NCI-H2227 (cell line): ENCODE results near the gene BAIAP2L1.

Source experiments
- DNase-seq: peaks from one replicate; lab custom pipeline; 2025; ENCODE audit not compliant: unreplicated experiment; lab: John Stamatoyannopoulos, UW

Gene BAIAP2L1

DNA sequence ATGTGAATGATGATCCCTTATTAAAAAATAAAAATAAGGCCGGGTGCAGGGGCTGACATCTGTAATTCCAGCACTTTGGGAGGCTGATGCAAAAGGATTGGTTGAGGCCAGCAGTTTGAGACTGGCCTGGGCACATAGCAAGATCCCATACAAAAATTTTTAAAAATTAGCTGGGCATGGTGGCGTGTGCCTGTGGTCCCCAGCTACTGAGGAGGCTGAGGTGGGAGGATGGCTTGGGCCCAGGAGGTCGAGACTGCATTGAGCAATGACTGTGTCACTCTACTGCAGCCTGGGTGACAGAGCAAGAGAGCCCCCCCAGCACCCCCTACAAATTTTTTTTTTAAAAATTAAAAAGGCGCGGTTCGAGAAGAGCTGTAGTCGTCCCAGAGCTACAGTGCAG lies 120.6 kb downstream of the BAIAP2L1 start:
- no peak for DNase-seq

DNA sequence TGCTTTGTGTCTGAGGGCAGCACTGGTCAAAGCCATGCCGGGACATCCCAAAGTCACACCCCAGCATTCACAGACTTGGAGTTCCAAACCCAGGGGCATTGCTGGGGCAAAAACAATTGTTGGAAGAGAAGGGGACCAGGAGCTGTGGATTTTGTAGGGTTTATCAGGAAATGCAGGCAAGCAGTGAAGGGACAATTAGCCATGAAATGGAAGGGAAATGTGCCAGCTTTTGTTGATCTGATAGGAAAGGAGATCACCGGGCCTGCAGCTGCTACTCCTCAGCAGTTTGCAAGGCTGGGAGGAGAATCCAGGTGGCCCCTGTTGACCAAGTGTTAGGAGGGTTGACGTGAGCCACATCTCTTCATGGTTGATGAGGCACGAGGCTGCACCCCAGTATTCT lies 122.0 kb downstream of the BAIAP2L1 start:
- no peak for DNase-seq

GRCh38 chr7:98278408-98278807 lies 122.5 kb downstream of the BAIAP2L1 start:
- DNase-seq = no peak

- no peak for DNase-seq
Measured at GRCh38 chr7:98276241-98276761, 124.6 kb downstream of the BAIAP2L1 start.

- no peak for DNase-seq
Measured at GRCh38 chr7:98267303-98267702, 133.6 kb downstream of the BAIAP2L1 start.

GRCh38 chr7:98266840-98267239 lies 134.1 kb downstream of the BAIAP2L1 start:
- DNase-seq = no peak

GRCh38 chr7:98265841-98266271 lies 135.0 kb downstream of the BAIAP2L1 start:
- DNase-seq = no peak

GRCh38 chr7:98257701-98258100 lies 143.2 kb downstream of the BAIAP2L1 start:
- no peak for DNase-seq

GRCh38 chr7:98256431-98256830 lies 144.5 kb downstream of the BAIAP2L1 start:
- DNase-seq = no peak

- no peak for DNase-seq
Measured at GRCh38 chr7:98254951-98255610, 145.8 kb downstream of the BAIAP2L1 start.

DNA sequence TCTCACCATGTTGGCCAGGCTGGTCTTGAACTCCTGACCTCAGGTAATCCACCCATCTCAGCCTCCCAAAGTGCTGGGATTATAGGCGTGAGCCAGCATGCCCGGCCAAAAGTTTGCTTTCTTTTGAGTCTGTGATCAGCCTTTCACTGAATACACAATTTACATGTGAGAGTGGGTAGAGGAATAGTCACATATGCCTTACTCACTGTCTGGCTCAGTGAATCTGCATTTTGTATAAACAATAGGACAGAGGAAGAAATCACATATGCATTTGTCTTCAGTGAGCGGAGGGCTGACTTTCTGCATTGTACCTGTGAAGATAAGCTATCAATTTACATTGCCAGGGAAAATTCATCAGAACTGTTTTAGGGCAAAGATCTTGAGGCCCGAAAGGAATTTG lies 146.4 kb downstream of the BAIAP2L1 start:
- no peak for DNase-seq

DNA sequence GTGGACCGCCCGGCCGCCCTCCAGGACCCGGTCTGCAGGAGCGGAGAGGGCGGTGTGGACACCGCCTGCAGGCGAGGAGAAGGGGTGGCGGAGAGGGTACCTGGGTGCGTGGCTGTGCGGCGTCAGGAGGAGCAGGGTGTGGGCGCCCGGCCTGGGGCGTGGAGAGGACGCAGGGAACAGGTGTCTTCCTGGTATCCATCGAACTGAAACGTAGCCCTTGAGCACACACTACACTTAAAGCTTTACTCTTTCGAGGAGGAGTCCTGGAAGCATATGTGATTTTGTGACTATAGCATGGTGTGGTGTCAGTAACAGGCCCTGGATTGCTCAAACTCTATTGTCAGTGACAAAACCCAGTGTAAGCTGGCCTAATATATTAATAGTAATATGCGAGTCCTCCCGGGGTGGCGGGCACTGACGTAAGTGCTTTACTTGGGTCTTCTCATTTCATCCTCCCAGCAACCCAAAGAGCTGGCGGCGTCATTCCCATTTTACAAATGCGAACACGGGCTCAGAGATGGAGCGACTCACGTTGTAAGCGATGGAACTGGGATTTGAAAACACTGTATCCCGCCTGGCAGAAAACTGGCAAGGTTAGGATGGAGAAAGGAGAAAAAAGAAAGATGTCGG lies 148.3 kb downstream of the BAIAP2L1 start:
- peak; percentile 41 for DNase-seq

- DNase-seq = peak; percentile 95
Measured at GRCh38 chr7:98251601-98252424, 149.1 kb downstream of the BAIAP2L1 start, which contains the start of gene TECPR1. TSS of gene TECPR1 (minus strand) at chr7:98252232. CDS start at chr7:98246146, 6,086 bp downstream.

GRCh38 chr7:98251231-98251600 lies 149.7 kb downstream of the BAIAP2L1 start:
- no peak for DNase-seq

DNA sequence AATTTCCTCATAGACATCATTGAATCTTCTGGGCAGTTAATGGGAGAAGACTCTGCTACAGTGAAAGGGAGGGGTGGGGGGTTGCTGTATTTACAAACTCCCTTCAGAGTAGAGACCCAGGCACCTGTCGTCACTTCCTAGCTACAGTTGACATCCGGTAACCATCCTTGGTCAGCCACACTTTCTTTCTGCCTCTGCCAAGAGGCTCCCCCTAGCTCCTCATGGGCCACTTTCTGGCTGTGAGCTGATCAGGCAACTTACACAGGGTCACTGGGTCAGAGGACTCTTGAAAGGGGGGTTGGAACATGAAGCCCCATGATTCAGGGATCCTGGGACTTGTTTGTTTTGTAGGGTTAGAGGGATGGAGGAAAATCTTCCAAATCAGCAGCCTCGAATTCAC lies 150.1 kb downstream of the BAIAP2L1 start:
- DNase-seq = no peak

- DNase-seq = no peak
Measured at GRCh38 chr7:98249106-98249505, 151.8 kb downstream of the BAIAP2L1 start.

DNA sequence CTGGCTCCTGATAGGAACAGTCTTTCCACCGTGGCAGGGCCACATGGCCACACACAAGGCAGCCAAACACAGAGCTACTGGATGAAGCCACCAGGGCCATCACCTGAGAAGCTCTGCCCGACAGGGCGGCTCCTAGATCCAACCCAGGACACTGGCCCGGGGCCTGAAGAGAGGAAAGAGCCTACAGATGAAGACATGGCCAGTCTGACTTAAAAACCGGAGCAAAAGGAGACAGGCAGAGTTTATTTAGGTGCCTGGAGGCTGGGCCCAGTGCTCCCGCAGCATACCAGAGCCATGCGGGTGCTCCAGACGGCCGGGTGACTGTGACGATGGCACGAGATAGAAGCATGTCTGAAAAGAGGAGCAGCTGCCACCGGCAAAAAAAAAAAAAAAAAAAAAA lies 152.7 kb downstream of the BAIAP2L1 start:
- DNase-seq = no peak

DNA sequence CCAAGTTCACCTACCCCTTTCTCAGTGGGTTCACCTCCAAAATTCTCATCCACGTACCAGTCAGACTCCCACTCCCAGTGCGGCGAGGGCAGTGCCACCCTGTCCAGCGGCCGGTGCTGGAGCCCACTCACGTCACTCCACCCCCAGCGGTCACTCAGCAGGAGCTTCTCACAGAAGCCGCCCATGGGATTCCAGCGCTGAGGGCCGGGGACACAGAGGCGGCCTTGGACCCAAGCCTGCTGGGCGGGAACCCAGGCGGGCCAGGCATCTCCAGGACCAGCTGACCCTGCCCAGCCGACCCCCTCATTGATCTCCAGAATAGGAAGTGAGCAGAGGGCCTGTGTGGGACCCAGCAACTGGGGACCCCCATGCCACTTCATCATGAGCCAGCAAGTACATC lies 156.0 kb downstream of the BAIAP2L1 start:
- DNase-seq = no peak

DNA sequence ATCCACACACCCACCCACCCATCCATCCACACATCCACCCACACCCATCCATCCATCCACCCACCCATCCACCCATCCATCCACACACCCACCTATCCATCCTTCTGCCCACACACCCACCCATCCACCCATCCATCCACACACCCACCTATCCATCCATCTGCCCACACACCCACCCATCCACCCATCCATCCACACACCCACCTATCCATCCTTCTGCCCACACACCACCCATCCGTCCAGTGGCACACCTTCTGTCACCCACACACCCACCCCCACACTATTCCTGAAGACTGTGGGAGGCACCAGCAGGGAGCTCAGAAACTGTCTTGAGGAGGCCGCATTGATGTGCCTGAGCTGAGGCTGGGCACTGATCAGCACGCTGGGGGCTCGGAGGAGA lies 158.0 kb downstream of the BAIAP2L1 start:
- DNase-seq = no peak

DNA sequence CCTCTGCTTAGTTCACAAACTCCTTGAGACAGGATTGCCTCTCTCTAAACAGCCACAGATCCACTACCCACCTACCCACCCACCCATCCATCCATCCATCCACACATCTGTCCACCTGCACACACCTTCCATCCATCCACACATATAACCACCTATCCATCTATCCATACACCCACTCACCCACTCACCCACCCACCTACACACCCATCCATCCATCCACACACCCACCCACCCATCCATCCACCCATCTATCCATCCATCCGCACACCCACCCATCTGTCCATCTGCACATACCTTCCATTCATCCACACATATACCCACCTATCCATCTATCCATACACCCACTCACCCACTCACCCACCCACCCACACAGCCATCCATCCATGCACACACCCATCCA lies 158.5 kb downstream of the BAIAP2L1 start:
- DNase-seq = no peak

DNA sequence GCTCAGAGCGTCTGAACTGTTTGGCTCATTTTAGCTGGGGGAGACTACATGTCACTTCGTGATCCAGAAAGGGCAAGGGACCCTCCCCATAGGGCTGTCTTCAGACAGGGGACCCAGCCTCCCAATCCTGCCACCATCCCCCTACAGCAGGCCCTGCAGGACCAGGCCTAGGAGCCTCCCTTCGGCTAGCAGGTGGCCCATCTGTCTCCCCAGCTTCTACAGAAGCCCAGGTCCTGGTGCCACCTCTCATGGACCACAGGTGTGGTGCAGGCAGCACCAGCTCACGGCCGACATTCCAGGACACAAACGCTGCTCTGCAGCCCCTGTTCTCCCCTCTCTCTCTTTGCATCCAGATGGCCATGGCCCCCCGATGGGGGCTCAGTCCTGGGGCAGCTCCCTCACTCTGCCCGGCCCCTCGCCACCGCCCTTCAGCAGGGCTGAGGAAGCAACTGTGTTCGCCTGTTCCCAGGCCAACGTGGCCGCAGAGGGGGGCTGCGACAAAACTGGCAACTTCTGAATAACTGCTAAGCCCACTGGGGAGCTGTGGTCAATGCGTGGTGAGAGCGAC lies 159.1 kb downstream of the BAIAP2L1 start:
- no peak for DNase-seq
